IMR-90 (cell line): Measurements from ENCODE around the gene KAT7. TPM values are rescaled to one million over a fixed set of nuclear protein-coding genes. Genes with fewer than 3 reads are reported as not detected.

Experiments used
- ATAC-seq: fragments of 200-7000 bp; cut with Tn5 transposase; 2 replicates; pipeline ENCODE4 v1.9.1; 2020; ENCODE audit warnings: low read depth, mild to moderate bottlenecking, moderate library complexity
- BruUV-seq: library from RNA; stranded (reverse); fragments of 400-500 nt; replicated peaks from 2 replicates; lab custom pipeline; 2021; lab: Mats Ljungman, UMichigan
- CTCF ChIA-PET: fragments of 300-600 bp; formaldehyde crosslinking; extraction: SDS; loops from one replicate; lab custom pipeline; 2021; ENCODE audit warnings: antibody characterized with exemption; lab: Yijun Ruan, JAX
- POLR2A ChIA-PET: fragments of 300-600 bp; sonication (Branson Sonifier 250); formaldehyde crosslinking; loops from one replicate; lab custom pipeline; 2022; ENCODE audit warnings: antibody characterized with exemption; ENCODE audit not compliant: unreplicated experiment; lab: Charles Lee
- DNase-seq: peaks from one replicate; pipeline ENCODE4 v3.0.0; 2013
- H2AFZ ChIP-seq: replicated peaks from 2 replicates; pipeline ENCODE3; 2013; ENCODE audit warnings: low read length, mild to moderate bottlenecking; ENCODE audit not compliant: poor library complexity
- H2AK5ac ChIP-seq: 2 replicates; pipeline ENCODE4 v1.6.1; 2013; ENCODE audit warnings: low read depth, low read length, inconsistent platforms
- H2AK9ac ChIP-seq: replicated peaks from 2 replicates; pipeline ENCODE3; 2013; ENCODE audit warnings: mild to moderate bottlenecking, low read depth, low read length, moderate library complexity; ENCODE audit not compliant: poor library complexity
- H2BK120ac ChIP-seq: 2 replicates; pipeline ENCODE4 v1.6.1; 2013; ENCODE audit warnings: low read depth, low read length, inconsistent platforms
- H2BK15ac ChIP-seq: 3 replicates; pipeline ENCODE4 v1.6.1; 2013; ENCODE audit warnings: low read depth, low read length, inconsistent platforms
- H2BK20ac ChIP-seq: 2 replicates; pipeline ENCODE4 v1.6.1; 2013; ENCODE audit warnings: low read depth, mild to moderate bottlenecking, inconsistent platforms, low read length, moderate library complexity
- H2BK5ac ChIP-seq: 2 replicates; pipeline ENCODE4 v1.6.1; 2013; ENCODE audit warnings: mild to moderate bottlenecking, low read depth, low read length, inconsistent platforms; ENCODE audit not compliant: poor library complexity, severe bottlenecking
- H3K14ac ChIP-seq: replicated peaks from 2 replicates; pipeline ENCODE4 v1.6.1; 2013; ENCODE audit warnings: low read depth, low read length, inconsistent platforms
- H3K18ac ChIP-seq: 2 replicates; pipeline ENCODE4 v1.6.1; 2013; ENCODE audit warnings: low read depth, low read length, control low read depth
- H3K23ac ChIP-seq: 2 replicates; pipeline ENCODE4 v1.6.1; 2013; ENCODE audit warnings: low read depth, low read length, inconsistent platforms
- H3K27ac ChIP-seq: 2 replicates; pipeline ENCODE4 v1.5.1; 2013; ENCODE audit warnings: mild to moderate bottlenecking, control low read depth, low read length; ENCODE audit not compliant: insufficient read depth
- H3K27me3 ChIP-seq: 2 replicates; pipeline ENCODE4 v1.6.1; 2013; ENCODE audit warnings: low read length; ENCODE audit not compliant: control insufficient read depth, insufficient read depth
- H3K36me3 ChIP-seq: 2 replicates; pipeline ENCODE4 v1.6.1; 2013; ENCODE audit warnings: low read length, mixed read lengths; ENCODE audit not compliant: control insufficient read depth, insufficient read depth
- H3K4ac ChIP-seq: 2 replicates; pipeline ENCODE4 v1.6.1; 2013; ENCODE audit warnings: low read depth, low read length, inconsistent platforms
- H3K4me1 ChIP-seq: 2 replicates; pipeline ENCODE4 v1.6.1; 2013; ENCODE audit warnings: low read length, mixed read lengths; ENCODE audit not compliant: control insufficient read depth, insufficient read depth
- H3K4me2 ChIP-seq: 2 replicates; pipeline ENCODE4 v1.6.1; 2013; ENCODE audit warnings: low read depth, mild to moderate bottlenecking, control low read depth, low read length, moderate library complexity
- H3K4me3 ChIP-seq: 2 replicates; pipeline ENCODE4 v1.5.1; 2013; ENCODE audit warnings: low read depth, mild to moderate bottlenecking, control low read depth, low read length, moderate library complexity; ENCODE audit not compliant: insufficient read depth
- H3K56ac ChIP-seq: 2 replicates; pipeline ENCODE4 v1.6.1; 2013; ENCODE audit warnings: low read length, inconsistent platforms; ENCODE audit not compliant: insufficient read depth; ENCODE audit errors: extremely low read depth
- H3K79me1 ChIP-seq, 2 experiments: 2 replicates each; pipeline ENCODE4 v1.6.1; 2013; ENCODE audit warnings: low read length in 2 of 2, inconsistent platforms in 1 of 2, low read depth in 1 of 2
- H3K9ac ChIP-seq: 2 replicates; pipeline ENCODE4 v1.6.1; 2013; ENCODE audit warnings: low read depth, low read length, control low read depth
- H3K9me1 ChIP-seq: 2 replicates; pipeline ENCODE4 v1.6.1; 2013; ENCODE audit warnings: low read length, inconsistent platforms; ENCODE audit not compliant: insufficient read depth
- H3K9me3 ChIP-seq: 2 replicates; pipeline ENCODE4 v1.6.1; 2013; ENCODE audit warnings: low read length; ENCODE audit not compliant: control insufficient read depth, insufficient read depth
- H4K20me1 ChIP-seq: 2 replicates; pipeline ENCODE4 v1.6.1; 2013; ENCODE audit warnings: low read length, inconsistent platforms; ENCODE audit not compliant: insufficient read depth
- H4K5ac ChIP-seq: 2 replicates; pipeline ENCODE4 v1.6.1; 2013; ENCODE audit warnings: mild to moderate bottlenecking, low read depth, low read length, control low read depth
- H4K8ac ChIP-seq, 2 experiments: 2 replicates each; pipeline ENCODE4 v1.6.1; 2013; ENCODE audit warnings: low read depth in 2 of 2, low read length in 2 of 2, control low read depth in 1 of 2, inconsistent platforms in 1 of 2
- H4K91ac ChIP-seq: 2 replicates; pipeline ENCODE4 v1.6.1; 2013; ENCODE audit warnings: low read depth, low read length, inconsistent platforms; ENCODE audit not compliant: insufficient read depth
- BHLHE40 ChIP-seq: fragments of 150-350 bp; IDR thresholded peaks from 2 replicates; pipeline ENCODE4 v1.6.1; 2016; ENCODE audit warnings: mild to moderate bottlenecking, low read depth, low read length
- CEBPB ChIP-seq: IDR thresholded peaks from 2 replicates; pipeline ENCODE4 v1.6.1; 2012; ENCODE audit warnings: low read depth, low read length, improper control_type of control experiment
- CHD1 ChIP-seq: IDR thresholded peaks from 2 replicates; pipeline ENCODE4 v1.6.1; 2012; ENCODE audit warnings: low read depth, low read length, improper control_type of control experiment
- CTCF ChIP-seq: conservative IDR thresholded peaks from 2 replicates; pipeline ENCODE4 v1.5.1; 2012; ENCODE audit warnings: mild to moderate bottlenecking, low read depth, low read length, improper control_type of control experiment
- ELK1 ChIP-seq: fragments of 150-350 bp; IDR thresholded peaks from 2 replicates; pipeline ENCODE4 v1.6.1; 2016; ENCODE audit warnings: low read depth, mild to moderate bottlenecking, low read length, moderate library complexity, borderline replicate concordance
- FOS ChIP-seq: fragments of 150-350 bp; IDR thresholded peaks from 2 replicates; pipeline ENCODE4 v1.6.1; 2016; ENCODE audit warnings: low read depth, low read length
- MAFK ChIP-seq: IDR thresholded peaks from 2 replicates; pipeline ENCODE4 v1.6.1; 2012; ENCODE audit warnings: low read depth, low read length, improper control_type of control experiment
- MAZ ChIP-seq: IDR thresholded peaks from 2 replicates; pipeline ENCODE4 v1.6.1; 2012; ENCODE audit warnings: low read depth, mild to moderate bottlenecking, low read length, improper control_type of control experiment, moderate library complexity, borderline replicate concordance
- MXI1 ChIP-seq: IDR thresholded peaks from 2 replicates; pipeline ENCODE4 v1.6.1; 2012; ENCODE audit warnings: low read depth, mild to moderate bottlenecking, low read length, moderate library complexity, borderline replicate concordance
- POLR2A ChIP-seq: IDR thresholded peaks from 2 replicates; pipeline ENCODE4 v1.6.1; 2012; ENCODE audit warnings: mild to moderate bottlenecking, low read depth, low read length
- RAD21 ChIP-seq: IDR thresholded peaks from 2 replicates; pipeline ENCODE4 v1.6.1; 2012; ENCODE audit warnings: low read length, improper control_type of control experiment
- RCOR1 ChIP-seq: IDR thresholded peaks from 2 replicates; pipeline ENCODE4 v1.6.1; 2012; ENCODE audit warnings: mild to moderate bottlenecking, low read length, improper control_type of control experiment; ENCODE audit not compliant: insufficient replicate concordance
- RFX5 ChIP-seq: IDR thresholded peaks from 2 replicates; pipeline ENCODE4 v1.8.0; 2012; ENCODE audit warnings: low read depth, mild to moderate bottlenecking, low read length, moderate library complexity
- SMC3 ChIP-seq: fragments of 150-350 bp; IDR thresholded peaks from 2 replicates; pipeline ENCODE4 v1.6.1; 2016; ENCODE audit warnings: low read depth, mild to moderate bottlenecking, antibody characterized with exemption, low read length, moderate library complexity
- USF2 ChIP-seq: fragments of 150-350 bp; IDR thresholded peaks from 2 replicates; pipeline ENCODE4 v1.6.1; 2017; ENCODE audit warnings: mild to moderate bottlenecking, antibody characterized with exemption, low read length, low read depth
- WGBS, 2 experiments: methylation state at CpG; one replicate each; pipeline versions ENCODE4 v1.1.5 to v1.1.7; 2013; ENCODE audit warnings: missing lambda C conversion rate in 2 of 2; ENCODE audit not compliant: insufficient read length in 1 of 2; ENCODE audit errors: extremely low coverage in 2 of 2; 5-methylcytosine and 5-hydroxymethylcytosine counted together
- dilution Hi-C: fragments of 300-500 bp; cut with HindIII; formaldehyde crosslinking; loops from one replicate; pipeline ENCODE4 v1.14.3; 2018; ENCODE audit warnings: low sequenced_read_pairs; ENCODE audit not compliant: unreplicated experiment
- in situ Hi-C: fragments of 300-500 bp; cut with MboI; formaldehyde crosslinking; loops from 3 replicates; pipeline ENCODE4 v1.14.3; 2019; ENCODE audit warnings: low sequenced_read_pairs, inconsistent platforms, mixed read lengths
- intact Hi-C: fragments of 100-400 bp; cut with micrococcal nuclease; formaldehyde crosslinking; loops from 2 replicates; pipeline ENCODE4 v1.10.0; 2022
- polyA plus RNA-seq, 3 experiments: library from polyadenylated mRNA; depleted of rRNA; stranded (reverse); fragments of >200 nt; gene quantifications; 2 replicates each; pipeline ENCODE4 v1.2.3, GENCODE V29; 2012; ENCODE audit warnings: low replicate concordance in 1 of 3
- total RNA-seq: library from RNA; depleted of rRNA; stranded (reverse); fragments of >200 nt; gene quantifications from 2 replicates; pipeline ENCODE4 v1.2.3, GENCODE V29; 2012

KAT7 gene
- total and polyA plus RNA-seq, 2 of the 4 experiments (the other 2 are of a cell fraction), result 16.9 to 21.9 TPM

- H3K9ac ChIP-seq, result no peak overlapping the region
- H3K4me3 ChIP-seq, result no peak overlapping the region
- intact Hi-C loops (no loop called here), dilution Hi-C loops (no loop called here), in situ Hi-C loops (no loop called here)
- no peak for ATAC-seq
- no peak overlapping the region for H4K5ac ChIP-seq
- no peak for TF ChIP-seq RFX5
- TF ChIP-seq USF2, result no peak
- TF ChIP-seq POLR2A, result no peak
- no peak for TF ChIP-seq MXI1
- TF ChIP-seq CTCF, result no peak
- TF ChIP-seq FOS, result no peak
- no peak for TF ChIP-seq SMC3
- no peak for TF ChIP-seq MAZ
- TF ChIP-seq BHLHE40, result no peak
- TF ChIP-seq RCOR1, result no peak
- TF ChIP-seq MAFK, result no peak
- no peak for TF ChIP-seq CHD1
- TF ChIP-seq CEBPB, result no peak
- TF ChIP-seq RAD21, result no peak
- TF ChIP-seq ELK1, result no peak
- BruUV-seq, result no TSS peak
- no peak overlapping the region for H3K56ac ChIP-seq
- no peak overlapping the region for H4K91ac ChIP-seq
- peaks cover 39% of the 10 kb centered on the region for H3K36me3 ChIP-seq
- no peak for DNase-seq
- no peak overlapping the region for H4K8ac ChIP-seq
- no peak overlapping the region for H2AFZ ChIP-seq
- no peaks in the 10 kb centered on the region for H3K27me3 ChIP-seq
- H3K9me3 ChIP-seq, result no peaks in the 10 kb centered on the region
- H3K23ac ChIP-seq, result no peak overlapping the region
- no peak overlapping the region for H2BK15ac ChIP-seq
- H2AK9ac ChIP-seq, result no peak overlapping the region
- H3K9me1 ChIP-seq, result peaks cover 5% of the 10 kb centered on the region
- H2AK5ac ChIP-seq, result no peak overlapping the region
- H3K4me1 ChIP-seq, result 0 out of 2 replicates have a peak, but pooled peaks cover 2% of the 10 kb centered on the region
- no peak overlapping the region for H3K27ac ChIP-seq
- ChIA-PET CTCF (interaction anchor here (1.8 kb wide), 1 partner anchor 13 kb away, joined by 5 read pairs; no protein-coding TSS in a partner anchor), POLR2A (interaction anchor here (1.2 kb wide), 1 partner anchor 11 kb away, joined by 4 read pairs; no protein-coding TSS in a partner anchor)
- H2BK5ac ChIP-seq, result no peak overlapping the region
- no peak overlapping the region for H2BK120ac ChIP-seq
- H3K79me1 ChIP-seq, result peaks cover 28 to 63% of the 10 kb centered on the region in 2 experiments
- 92% methylated on average over 2 of the region's 2 CpGs; no CpG with 5 or more reads in 1 of the 2 experiments for WGBS, 2 experiments
- no peak overlapping the region for H3K4ac ChIP-seq
- H3K18ac ChIP-seq, result no peak overlapping the region
- no peak overlapping the region for H3K4me2 ChIP-seq
- H4K20me1 ChIP-seq, result peaks cover 33% of the 10 kb centered on the region; the same call in 1 of the 2 replicates
- no peak overlapping the region for H3K14ac ChIP-seq
- H2BK20ac ChIP-seq, result no peak overlapping the region
Observed at GRCh38 chr17:49798738-49799137, 10.3 kb downstream of the KAT7 start.
